KMS-11 (cell line): ENCODE data around the gene VASN.

Experiments
- H2AFZ ChIP-seq: fragments of 200-600 bp; sonication (generic); 2 replicates; pipeline ENCODE4 v1.6.1; 2016; ENCODE audit warnings: antibody characterized with exemption, mixed run types, low read depth
- H3K27ac ChIP-seq: fragments of 200-600 bp; sonication (generic); 2 replicates; pipeline ENCODE4 v1.6.1; 2016; ENCODE audit warnings: mild to moderate bottlenecking, mixed run types
- H3K27me3 ChIP-seq: fragments of 200-600 bp; sonication (generic); 2 replicates; pipeline ENCODE4 v1.6.1; 2017; ENCODE audit warnings: mild to moderate bottlenecking, low read depth, mixed run types, moderate library complexity; ENCODE audit not compliant: insufficient read depth
- H3K36me3 ChIP-seq: fragments of 200-600 bp; sonication (generic); 2 replicates; pipeline ENCODE4 v1.6.1; 2017; ENCODE audit warnings: mild to moderate bottlenecking, mixed run types; ENCODE audit not compliant: insufficient read depth
- H3K4me1 ChIP-seq: fragments of 200-600 bp; sonication (generic); 2 replicates; pipeline ENCODE4 v1.6.1; 2016; ENCODE audit warnings: mild to moderate bottlenecking, low read depth, mixed run types; ENCODE audit not compliant: poor library complexity, severe bottlenecking
- H3K4me2 ChIP-seq: fragments of 200-600 bp; sonication (generic); 2 replicates; pipeline ENCODE4 v1.7.0; 2016; ENCODE audit warnings: mild to moderate bottlenecking, mixed run types
- H3K4me3 ChIP-seq: fragments of 200-600 bp; sonication (generic); IDR thresholded peaks from 2 replicates; pipeline ENCODE4 v1.6.1; 2017; ENCODE audit warnings: low read depth, low read length, mixed read lengths; ENCODE audit not compliant: insufficient read depth
- H3K79me2 ChIP-seq: fragments of 200-600 bp; sonication (generic); 2 replicates; pipeline ENCODE4 v1.6.1; 2016; ENCODE audit warnings: low read depth, mixed run types; ENCODE audit not compliant: insufficient read depth
- H3K9ac ChIP-seq: fragments of 200-600 bp; sonication (generic); 2 replicates; pipeline ENCODE4 v1.6.1; 2016; ENCODE audit warnings: mild to moderate bottlenecking, mixed run types
- H4K20me1 ChIP-seq: fragments of 200-600 bp; sonication (generic); 2 replicates; pipeline ENCODE4 v1.6.1; 2016; ENCODE audit warnings: mild to moderate bottlenecking, mixed run types; ENCODE audit not compliant: insufficient read depth
- CTCF ChIP-seq: fragments of 200-600 bp; sonication (generic); conservative IDR thresholded peaks from 2 replicates; pipeline ENCODE4 v1.6.1; 2017; ENCODE audit warnings: low read depth, mild to moderate bottlenecking, antibody characterized with exemption, low read length, moderate library complexity, mixed read lengths

Gene VASN

GRCh38 chr16:4344983-4345835 is 26.4 kb upstream of the VASN start:
- no peak overlapping the region for H3K27ac ChIP-seq
- no peak for TF ChIP-seq CTCF
- H3K36me3 ChIP-seq: no peaks in the 10 kb centered on the region

GRCh38 chr16:4345836-4346781 is 25.5 kb upstream of the VASN start:
- no peak overlapping the region for H3K9ac ChIP-seq
- TF ChIP-seq CTCF: no peak
- H3K79me2 ChIP-seq: peaks cover 72% of the 10 kb centered on the region
- H3K36me3 ChIP-seq: no peaks in the 10 kb centered on the region
- no peak overlapping the region for H3K4me2 ChIP-seq
- peaks cover 20% of the 10 kb centered on the region for H3K4me1 ChIP-seq
- H3K4me3 ChIP-seq: no peak overlapping the region
- peaks cover 13% of the 10 kb centered on the region; the same call in 1 of the 2 replicates for H4K20me1 ChIP-seq
- H2AFZ ChIP-seq: no peak overlapping the region
- no peak overlapping the region for H3K27ac ChIP-seq
- H3K27me3 ChIP-seq: no peaks in the 10 kb centered on the region

More at GRCh38 chr16:4344983-4345835, 26.4 kb upstream of the VASN start:
- H3K4me3 ChIP-seq: no peak overlapping the region
- no peak overlapping the region for H3K9ac ChIP-seq
- H3K79me2 ChIP-seq: peaks cover 65% of the 10 kb centered on the region
- no peaks in the 10 kb centered on the region for H3K27me3 ChIP-seq
- no peak overlapping the region for H2AFZ ChIP-seq
- H4K20me1 ChIP-seq: peaks cover 13% of the 10 kb centered on the region; the same call in 1 of the 2 replicates
- H3K4me2 ChIP-seq: no peak overlapping the region
- H3K4me1 ChIP-seq: peaks cover 20% of the 10 kb centered on the region

- H3K4me3 ChIP-seq: no peak overlapping the region
- H3K4me1 ChIP-seq: peaks cover 28% of the 10 kb centered on the region
- no peak overlapping the region for H2AFZ ChIP-seq
- no peak overlapping the region for H3K27ac ChIP-seq
- TF ChIP-seq CTCF: no peak
- no peak overlapping the region for H3K4me2 ChIP-seq
- peaks cover 69% of the 10 kb centered on the region for H3K79me2 ChIP-seq
- no peaks in the 10 kb centered on the region for H3K36me3 ChIP-seq
- H4K20me1 ChIP-seq: peaks cover 13% of the 10 kb centered on the region; the same call in 1 of the 2 replicates
- H3K9ac ChIP-seq: no peak overlapping the region
- no peaks in the 10 kb centered on the region for H3K27me3 ChIP-seq
Observed at GRCh38 chr16:4347010-4347409, 24.6 kb upstream of the VASN start.

GRCh38 chr16:4347765-4348509 is 23.7 kb upstream of the VASN start:
- peaks cover 37% of the 10 kb centered on the region for H3K4me1 ChIP-seq
- no peak for TF ChIP-seq CTCF
- H4K20me1 ChIP-seq: peaks cover 13% of the 10 kb centered on the region; the same call in 1 of the 2 replicates
- H3K79me2 ChIP-seq: peaks cover 61% of the 10 kb centered on the region
- H2AFZ ChIP-seq: no peak overlapping the region
- H3K4me2 ChIP-seq: no peak overlapping the region
- H3K4me3 ChIP-seq: no peak overlapping the region
- H3K9ac ChIP-seq: no peak overlapping the region
- H3K27ac ChIP-seq: no peak overlapping the region
- H3K27me3 ChIP-seq: no peaks in the 10 kb centered on the region
- no peaks in the 10 kb centered on the region for H3K36me3 ChIP-seq
